K562 (cell line): ENCODE measurements around the gene KAT7. TPM values are rescaled to one million over a fixed set of nuclear protein-coding genes. Genes with fewer than 3 reads are reported as not detected.

Experiments used
- ATAC-seq: fragments of 200-7000 bp; cut with Tn5 transposase; 3 replicates; pipeline ENCODE4 v1.9.1; 2020; ENCODE audit warnings: moderate library complexity
- BruUV-seq: library from RNA; stranded (reverse); fragments of 400-500 nt; replicated peaks from 2 replicates; lab custom pipeline; 2021; lab: Mats Ljungman, UMichigan
- CTCF ChIA-PET: fragments of 300-600 bp; formaldehyde crosslinking; extraction: SDS; loops from one replicate; lab custom pipeline; 2021; ENCODE audit warnings: low intra/inter-chr PET ratio; lab: Yijun Ruan, JAX
- POLR2A ChIA-PET: fragments of 300-600, 350-650 bp; sonication (Branson Sonifier 250); formaldehyde crosslinking; extraction: SDS; loops from one replicate; lab custom pipeline; 2021; ENCODE audit warnings: antibody characterized with exemption, inconsistent platforms; lab: Yijun Ruan, JAX
- DNase-seq, 4 experiments: peaks; one replicate each; pipeline versions ENCODE4 v3.0.0 to v3.0.0-alpha.2; 2011 to 2018; ENCODE audit warnings: low spot score in 3 of 4, mixed read lengths in 3 of 4; ENCODE audit errors: extremely low read depth in 1 of 4
- FAIRE-seq: peaks from 2 replicates; lab custom pipeline; 2011; peaks lifted over from hg19 to GRCh38; lab: Jason Lieb, UNC
- H2AFZ ChIP-seq: 2 replicates; pipeline ENCODE4 v1.6.0; 2011; ENCODE audit warnings: low read depth, low read length, control low read depth, inconsistent platforms
- H3K27ac ChIP-seq: fragments of 200-600 bp; 3 replicates; pipeline ENCODE4 v1.8.0; 2011; ENCODE audit warnings: low read depth, mild to moderate bottlenecking, control low read depth, inconsistent platforms, low read length, moderate library complexity, mixed read lengths; ENCODE audit errors: extremely low read depth
- H3K27me3 ChIP-seq, 2 experiments: fragments of 300-600 bp in 1 of 2; 2 replicates in 1 of 2; 3 replicates in 1 of 2; pipeline versions ENCODE4 v1.6.0 to v1.8.0; 2011; ENCODE audit warnings: inconsistent platforms in 2 of 2, low read length in 2 of 2, mild to moderate bottlenecking in 1 of 2, mixed read lengths in 1 of 2, moderate library complexity in 1 of 2; ENCODE audit not compliant: control insufficient read depth in 2 of 2, insufficient read depth in 2 of 2
- H3K36me3 ChIP-seq: fragments of 300-600 bp; 3 replicates; pipeline ENCODE4 v1.8.0; 2011; ENCODE audit warnings: mild to moderate bottlenecking, low read length, inconsistent platforms; ENCODE audit not compliant: control insufficient read depth, insufficient read depth
- H3K4me1 ChIP-seq, 2 experiments: fragments of 200-600 bp in 1 of 2; replicated peaks in 1 of 2; 2 replicates in 1 of 2; 3 replicates in 1 of 2; pipeline versions ENCODE4 v1.5.1 to v1.8.0; 2011; ENCODE audit warnings: inconsistent platforms in 2 of 2, low read length in 2 of 2, mild to moderate bottlenecking in 1 of 2, mixed read lengths in 1 of 2, moderate library complexity in 1 of 2; ENCODE audit not compliant: control insufficient read depth in 2 of 2, insufficient read depth in 2 of 2
- H3K4me2 ChIP-seq: 2 replicates; pipeline ENCODE4 v1.6.1; 2011; ENCODE audit warnings: low read length, control low read depth, inconsistent platforms, mixed read lengths; ENCODE audit not compliant: insufficient read depth
- H3K4me3 ChIP-seq: fragments of 200-600 bp; sonication (generic), shearing (Covaris generic); 2 replicates; pipeline ENCODE4 v1.5.1; 2016; ENCODE audit warnings: control low read depth, inconsistent platforms
- H3K79me2 ChIP-seq: fragments of 200-600 bp; 3 replicates; pipeline ENCODE4 v1.8.0; 2011; ENCODE audit warnings: low read length, inconsistent platforms; ENCODE audit not compliant: control insufficient read depth, insufficient read depth
- H3K9ac ChIP-seq, 2 experiments: 2 replicates each; pipeline versions ENCODE4 v1.6.0 to v1.6.1; 2011; ENCODE audit warnings: low read depth in 2 of 2, low read length in 2 of 2, control low read depth in 1 of 2, inconsistent platforms in 1 of 2, mild to moderate bottlenecking in 1 of 2, mixed read lengths in 1 of 2; ENCODE audit not compliant: insufficient read depth in 1 of 2
- H3K9me1 ChIP-seq: one replicate; pipeline ENCODE4 v1.6.0; 2011; ENCODE audit warnings: inconsistent platforms, mild to moderate bottlenecking, low read length, moderate library complexity; ENCODE audit not compliant: control insufficient read depth, insufficient read depth
- H3K9me3 ChIP-seq: replicated peaks from 2 replicates; pipeline ENCODE4 v1.5.1; 2011; ENCODE audit warnings: low read depth, low read length, inconsistent platforms; ENCODE audit not compliant: control insufficient read depth, insufficient read depth
- H4K20me1 ChIP-seq: replicated peaks from 2 replicates; pipeline ENCODE4 v1.6.1; 2011; ENCODE audit warnings: low read length, inconsistent platforms, mixed read lengths; ENCODE audit not compliant: control insufficient read depth, insufficient read depth
- DPF2 ChIP-seq: fragments of 450-650 bp; IDR thresholded peaks from 2 replicates; pipeline ENCODE4 v1.6.1; 2016
- EHMT2 ChIP-seq: fragments of 450-650 bp; IDR thresholded peaks from 2 replicates; pipeline ENCODE4 v1.6.1; 2018; ENCODE audit warnings: antibody characterized with exemption
- EP400 ChIP-seq: fragments of 450-650 bp; IDR thresholded peaks from 2 replicates; pipeline ENCODE4 v1.6.1; 2017; ENCODE audit warnings: antibody characterized with exemption, mild to moderate bottlenecking, moderate library complexity
- ETS1 ChIP-seq: conservative IDR thresholded peaks from 2 replicates; pipeline ENCODE4 v1.6.1; 2011; ENCODE audit warnings: low read depth, mild to moderate bottlenecking, low read length; ENCODE audit not compliant: control insufficient read depth
- ETS2 ChIP-seq: IDR thresholded peaks from 2 replicates; pipeline ENCODE4 v1.6.1; 2016; ENCODE audit warnings: borderline replicate concordance, missing genetic modification characterization, mild to moderate bottlenecking, moderate library complexity, missing compliant biosample characterization; ENCODE audit not compliant: poor library complexity, severe bottlenecking
- GTF2A2 ChIP-seq: IDR thresholded peaks from 2 replicates; pipeline ENCODE4 v1.6.1; 2016; ENCODE audit warnings: mild to moderate bottlenecking, missing genetic modification characterization, missing compliant biosample characterization
- L3MBTL2 ChIP-seq: fragments of 450-650 bp; IDR thresholded peaks from 2 replicates; pipeline ENCODE4 v1.6.1; 2016; ENCODE audit warnings: mild to moderate bottlenecking, moderate library complexity
- MXI1 ChIP-seq: IDR thresholded peaks from 2 replicates; pipeline ENCODE4 v1.6.1; 2011; ENCODE audit warnings: low read depth, mild to moderate bottlenecking, improper control_type of control experiment, low read length
- SIN3A ChIP-seq, 2 experiments: fragments of 150-350 bp in 1 of 2; IDR thresholded peaks; 2 replicates each; pipeline ENCODE4 v1.6.1; 2011 to 2016; ENCODE audit warnings: borderline replicate concordance in 2 of 2, low read depth in 2 of 2, low read length in 2 of 2, mild to moderate bottlenecking in 2 of 2, moderate library complexity in 2 of 2; ENCODE audit not compliant: control insufficient read depth in 1 of 2
- SLC30A9 ChIP-seq: fragments of 250-450 bp; sonication (Bioruptor Pico); IDR thresholded peaks from 2 replicates; pipeline ENCODE4 v1.8.0; 2022; ENCODE audit warnings: mild to moderate bottlenecking, moderate library complexity
- TCFL5 ChIP-seq: fragments of 250-450 bp; sonication (Bioruptor Pico); conservative IDR thresholded peaks from 2 replicates; pipeline ENCODE4 v1.6.1; 2021; ENCODE audit warnings: mild to moderate bottlenecking, moderate library complexity, matching md5 sums
- THRAP3 ChIP-seq: fragments of 450-650 bp; IDR thresholded peaks from 2 replicates; pipeline ENCODE4 v1.6.1; 2016; ENCODE audit warnings: mild to moderate bottlenecking, inconsistent platforms, borderline replicate concordance
- ZNF384 ChIP-seq: IDR thresholded peaks from 2 replicates; pipeline ENCODE4 v1.6.1; 2012; ENCODE audit warnings: low read depth, low read length, improper control_type of control experiment
- ZNF707 ChIP-seq: fragments of 250-450 bp; sonication (Bioruptor Pico); conservative IDR thresholded peaks from 2 replicates; pipeline ENCODE4 v1.8.0; 2022; ENCODE audit warnings: inconsistent platforms, mild to moderate bottlenecking, moderate library complexity
- ZNF75A ChIP-seq: fragments of 450-650 bp; formaldehyde crosslinking; IDR thresholded peaks from 2 replicates; pipeline ENCODE4 v1.4.0; 2020; ENCODE audit warnings: mild to moderate bottlenecking
- WGBS: fragments of 100-300 bp; shearing (Covaris generic); methylation state at CpG from one replicate; pipeline ENCODE4 v1.1.6; 2016; ENCODE audit warnings: low coverage, mixed read lengths; ENCODE audit not compliant: insufficient coverage; ENCODE audit errors: missing lambda C conversion rate; 5-methylcytosine and 5-hydroxymethylcytosine counted together
- in situ Hi-C: fragments of 300-500 bp; cut with MboI; formaldehyde crosslinking; loops from 4 replicates; pipeline ENCODE4 v1.15.0; 2018; ENCODE audit warnings: inconsistent platforms, mixed read lengths
- intact Hi-C: fragments of 100-400 bp; cut with micrococcal nuclease; formaldehyde crosslinking; loops from 2 replicates; pipeline ENCODE4 v1.14.2; 2022
- polyA plus RNA-seq, 8 experiments: library from polyadenylated mRNA; depleted of rRNA in 4 of 8; stranded (reverse) in 5 of 8; unstranded in 3 of 8; fragments of >200 nt; fragmentation: Nextera tagmentation in 2 of 8; fragmentation: Illumina TruSeq in 1 of 8; extraction: Ambion mirVana in 2 of 8; extraction: Trizol in 1 of 8; gene quantifications; 2 replicates each; pipeline versions ENCODE4 v1.2.1 to v1.2.3, GENCODE V29; 2011 to 2014; ENCODE audit warnings: inconsistent platforms in 1 of 8, missing spikeins in 1 of 8
- total RNA-seq, 7 experiments: library from RNA; depleted of rRNA in 6 of 7; stranded (reverse); fragments of >200 nt in 6 of 7; fragmentation: Illumina TruSeq in 2 of 7; extraction: Trizol in 2 of 7; gene quantifications; 2 replicates each; pipeline versions ENCODE4 v1.2.1 to v1.2.3, GENCODE V29; 2011 to 2021; ENCODE audit warnings: low replicate concordance in 1 of 7
- TF ChIP-seq, protein P1 (sequence below): sonication (generic); formaldehyde crosslinking; IDR thresholded peaks from 2 replicates; pipeline ENCODE4 v1.9.0; 2022; ENCODE audit warnings: mild to moderate bottlenecking, missing genetic modification reagents
- TF ChIP-seq, protein P2 (sequence below): fragments of 450-650 bp; formaldehyde crosslinking; IDR thresholded peaks from 2 replicates; pipeline ENCODE4 v1.4.0; 2020; ENCODE audit warnings: mild to moderate bottlenecking, mixed read lengths
- TF ChIP-seq, protein P3 (sequence below): sonication (generic); formaldehyde crosslinking; IDR thresholded peaks from 2 replicates; pipeline ENCODE4 v1.8.1; 2023; ENCODE audit warnings: mild to moderate bottlenecking, missing genetic modification reagents

Gene KAT7
- total and polyA plus RNA-seq, 9 of the 15 experiments (the other 6 are each of a cell fraction or from before 2014, with no cell fraction given): 10.8 to 57.3 (median 34.8) TPM

- in situ Hi-C loops (no loop called here), intact Hi-C loops (no loop called here)
- Histone ChIP-seq H4K20me1 (peaks cover 21% of the 10 kb centered on the region), H2AFZ (no peak overlapping the region), H3K9me1 (peaks cover 6% of the 10 kb centered on the region), H3K4me1 (peaks cover 26 to 45% of the 10 kb centered on the region in 2 experiments), H3K27me3 (no peaks in the 10 kb centered on the region), H3K36me3 (peaks cover 70% of the 10 kb centered on the region), H3K79me2 (peaks cover 84% of the 10 kb centered on the region), H3K27ac (peak overlapping the region; percentile 47; the same call in 1 of the 3 replicates), H3K9me3 (no peaks in the 10 kb centered on the region), H3K9ac (peak overlapping the region in 1 of 2 experiments; percentile 76; a peak in 1 of 4 replicates), H3K4me2 (no peak overlapping the region), H3K4me3 (no peak overlapping the region)
- no TSS peak for BruUV-seq
- FAIRE-seq (no peak), DNase-seq (peak; percentile 27 to 68 (median 42)), ATAC-seq (peak; percentile 63)
- CTCF ChIA-PET: interaction anchor here (0.6 kb wide), 1 partner anchor 31 kb away, joined by 3 read pairs; no protein-coding TSS in a partner anchor
- WGBS: 21% methylated on average over 5 of the region's 8 CpGs
- POLR2A ChIA-PET: interaction anchor here (0.7 kb wide), 1 partner anchor 317 kb away, joined by 3 read pairs; no protein-coding TSS in a partner anchor
- TF ChIP-seq L3MBTL2 (peak; percentile 39; the same call in 1 of the 2 replicates), TCFL5 (no peak), ZNF384 (peak; percentile 83), SIN3A (IDR thresholded peaks at IDR 0.05; ENCODE audit: borderline replicate concordance in 2 of 2, control insufficient read depth in 1 of 2, low read depth in 2 of 2, low read length in 2 of 2) (peak in 1 of 2 experiments; percentile 53; a peak in 1 of 4 replicates), ZNF75A (CRISPR knock-in tag) (no peak), MXI1 (peak; percentile 78), ZNF707 (CRISPR knock-in tag) (no peak), EHMT2 (no peak), DPF2 (no peak), ETS2 (tag) (no peak), ETS1 (no peak), GTF2A2 (tag) (no peak), THRAP3 (no peak), EP400 (peak; percentile 34; the same call in 1 of the 2 replicates), SLC30A9 (CRISPR knock-in tag) (no peak)
- TF ChIP-seq, protein P1, sequence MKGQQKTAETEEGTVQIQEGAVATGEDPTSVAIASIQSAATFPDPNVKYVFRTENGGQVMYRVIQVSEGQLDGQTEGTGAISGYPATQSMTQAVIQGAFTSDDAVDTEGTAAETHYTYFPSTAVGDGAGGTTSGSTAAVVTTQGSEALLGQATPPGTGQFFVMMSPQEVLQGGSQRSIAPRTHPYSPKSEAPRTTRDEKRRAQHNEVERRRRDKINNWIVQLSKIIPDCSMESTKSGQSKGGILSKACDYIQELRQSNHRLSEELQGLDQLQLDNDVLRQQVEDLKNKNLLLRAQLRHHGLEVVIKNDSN (CRISPR knock-in tag): no peak
- TF ChIP-seq, protein P2, sequence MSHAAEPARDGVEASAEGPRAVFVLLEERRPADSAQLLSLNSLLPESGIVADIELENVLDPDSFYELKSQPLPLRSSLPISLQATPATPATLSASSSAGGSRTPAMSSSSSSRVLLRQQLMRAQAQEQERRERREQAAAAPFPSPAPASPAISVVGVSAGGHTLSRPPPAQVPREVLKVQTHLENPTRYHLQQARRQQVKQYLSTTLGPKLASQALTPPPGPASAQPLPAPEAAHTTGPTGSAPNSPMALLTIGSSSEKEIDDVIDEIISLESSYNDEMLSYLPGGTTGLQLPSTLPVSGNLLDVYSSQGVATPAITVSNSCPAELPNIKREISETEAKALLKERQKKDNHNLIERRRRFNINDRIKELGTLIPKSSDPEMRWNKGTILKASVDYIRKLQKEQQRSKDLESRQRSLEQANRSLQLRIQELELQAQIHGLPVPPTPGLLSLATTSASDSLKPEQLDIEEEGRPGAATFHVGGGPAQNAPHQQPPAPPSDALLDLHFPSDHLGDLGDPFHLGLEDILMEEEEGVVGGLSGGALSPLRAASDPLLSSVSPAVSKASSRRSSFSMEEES (CRISPR knock-in tag): no peak
- TF ChIP-seq, protein P3, sequence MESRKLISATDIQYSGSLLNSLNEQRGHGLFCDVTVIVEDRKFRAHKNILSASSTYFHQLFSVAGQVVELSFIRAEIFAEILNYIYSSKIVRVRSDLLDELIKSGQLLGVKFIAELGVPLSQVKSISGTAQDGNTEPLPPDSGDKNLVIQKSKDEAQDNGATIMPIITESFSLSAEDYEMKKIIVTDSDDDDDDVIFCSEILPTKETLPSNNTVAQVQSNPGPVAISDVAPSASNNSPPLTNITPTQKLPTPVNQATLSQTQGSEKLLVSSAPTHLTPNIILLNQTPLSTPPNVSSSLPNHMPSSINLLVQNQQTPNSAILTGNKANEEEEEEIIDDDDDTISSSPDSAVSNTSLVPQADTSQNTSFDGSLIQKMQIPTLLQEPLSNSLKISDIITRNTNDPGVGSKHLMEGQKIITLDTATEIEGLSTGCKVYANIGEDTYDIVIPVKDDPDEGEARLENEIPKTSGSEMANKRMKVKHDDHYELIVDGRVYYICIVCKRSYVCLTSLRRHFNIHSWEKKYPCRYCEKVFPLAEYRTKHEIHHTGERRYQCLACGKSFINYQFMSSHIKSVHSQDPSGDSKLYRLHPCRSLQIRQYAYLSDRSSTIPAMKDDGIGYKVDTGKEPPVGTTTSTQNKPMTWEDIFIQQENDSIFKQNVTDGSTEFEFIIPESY (CRISPR knock-in tag): peak; percentile 18; the same call in 1 of the 2 replicates
Measured at GRCh38 chr17:49753959-49754391, 34.5 kb upstream of the KAT7 start.
